GM21529 (cell line): ENCODE results near the gene DOK3.

Experiments used
- ATAC-seq: cut with Tn5 transposase; IDR thresholded peaks from one replicate; pipeline ENCODE4 v1.9.1; 2021; ENCODE audit not compliant: unreplicated experiment

The DOK3 gene

GRCh38 chr5:177469750-177470525, 39.7 kb downstream of the DOK3 start:
- no peak for ATAC-seq

GRCh38 chr5:177468685-177469628, 40.7 kb downstream of the DOK3 start:
- no peak for ATAC-seq

- no peak for ATAC-seq
Observed at GRCh38 chr5:177468329-177468684, 41.3 kb downstream of the DOK3 start.

GRCh38 chr5:177467436-177467835, 42.2 kb downstream of the DOK3 start:
- ATAC-seq, result no peak

- ATAC-seq, result no peak
Observed at GRCh38 chr5:177466861-177467260, 42.8 kb downstream of the DOK3 start.

- ATAC-seq, result no peak
Observed at GRCh38 chr5:177465044-177465443, 44.6 kb downstream of the DOK3 start.

- ATAC-seq, result no peak
Observed at GRCh38 chr5:177462021-177462670, 47.5 kb downstream of the DOK3 start.

GRCh38 chr5:177459819-177460628, 49.6 kb downstream of the DOK3 start:
- no peak for ATAC-seq

- ATAC-seq, result no peak
Observed at GRCh38 chr5:177459357-177459756, 50.3 kb downstream of the DOK3 start.

GRCh38 chr5:177458912-177459350, 50.7 kb downstream of the DOK3 start:
- ATAC-seq, result no peak

- ATAC-seq, result no peak
Observed at GRCh38 chr5:177457852-177458681, 51.6 kb downstream of the DOK3 start.

GRCh38 chr5:177456976-177457851, 52.4 kb downstream of the DOK3 start:
- ATAC-seq, result peak; percentile 43

- no peak for ATAC-seq
Observed at GRCh38 chr5:177456591-177456964, 53.0 kb downstream of the DOK3 start.

- ATAC-seq, result peak; percentile 13
Observed at GRCh38 chr5:177455661-177456590, 53.7 kb downstream of the DOK3 start.

GRCh38 chr5:177455036-177455660, 54.5 kb downstream of the DOK3 start:
- ATAC-seq, result peak; percentile 46

- peak; percentile 54 for ATAC-seq
Observed at GRCh38 chr5:177454397-177455035, 55.1 kb downstream of the DOK3 start.
